ENCODE measurements around the gene PALS1. TPM values are rescaled to one million over a fixed set of nuclear protein-coding genes. Genes with fewer than 3 reads are reported as not detected.
"Not testable (repeated sequence)": the region's sequence is repeated elsewhere in the genome, so short reads cannot be mapped to it uniquely, and the experiment has no call there.

Gene PALS1
- total RNA-seq, 4 donors from 2014 or later, result 9.2 to 20.9 (median 12.9) TPM

- intact Hi-C loops (cut with DNase I; ENCODE audit: low total_unique reads), result no loop called here
- TF ChIP-seq CTCF (IDR thresholded peaks at IDR 0.05) (no peak), POLR2A (IDR thresholded peaks at IDR 0.05) (no peak)
- WGBS, 2 donors, result 63 to 74% methylated on average over 4 of the region's 4 CpGs
- no peak for DNase-seq (ENCODE audit: low spot score in 2 of 2)
- no peak overlapping the region for H3K4me3 ChIP-seq (ENCODE audit: low read depth, poor library complexity, severe bottlenecking)
Observed at GRCh38 chr14:67267576-67268328, 26.5 kb downstream of the PALS1 start.

GRCh38 chr14:67268426-67269150, 27.4 kb downstream of the PALS1 start:
- H3K4me3 ChIP-seq (ENCODE audit: low read depth, poor library complexity, severe bottlenecking), result no peak overlapping the region
- no peak for DNase-seq (ENCODE audit: low spot score in 2 of 2)
- 43 to 46% methylated on average over 11 of the region's 11 CpGs for WGBS, 2 donors
- intact Hi-C loops (cut with DNase I; ENCODE audit: low total_unique reads), result no loop called here
- TF ChIP-seq CTCF (IDR thresholded peaks at IDR 0.05) (no peak), POLR2A (IDR thresholded peaks at IDR 0.05) (no peak)

- no peak for DNase-seq (ENCODE audit: low spot score in 2 of 2)
- no peak for TF ChIP-seq POLR2A (IDR thresholded peaks at IDR 0.05)
- TF ChIP-seq CTCF (IDR thresholded peaks at IDR 0.05), result no peak
- 53 to 57% methylated on average over 4 of the region's 4 CpGs for WGBS, 2 donors
- intact Hi-C loops (cut with DNase I; ENCODE audit: low total_unique reads), result no loop called here
- H3K4me3 ChIP-seq (ENCODE audit: low read depth, poor library complexity, severe bottlenecking), result no peak overlapping the region
Observed at GRCh38 chr14:67269298-67270060, 28.2 kb downstream of the PALS1 start.

GRCh38 chr14:67270145-67270753, 29.0 kb downstream of the PALS1 start:
- DNase-seq (ENCODE audit: low spot score in 2 of 2), result no peak
- 66 to 67% methylated on average over 3 of the region's 3 CpGs for WGBS, 2 donors
- intact Hi-C loops (cut with DNase I; ENCODE audit: low total_unique reads), result no loop called here
- TF ChIP-seq POLR2A (IDR thresholded peaks at IDR 0.05) (no peak), CTCF (IDR thresholded peaks at IDR 0.05) (no peak)
- H3K4me3 ChIP-seq (ENCODE audit: low read depth, poor library complexity, severe bottlenecking), result no peak overlapping the region

- 83 to 94% methylated on average over 3 of the region's 3 CpGs for WGBS, 2 donors
- intact Hi-C loops (cut with DNase I; ENCODE audit: low total_unique reads), result no loop called here
Observed at GRCh38 chr14:67270933-67271332, 29.7 kb downstream of the PALS1 start.

GRCh38 chr14:67273281-67273680, 32.0 kb downstream of the PALS1 start:
- DNase-seq (ENCODE audit: low spot score in 2 of 2); H3K4me3 ChIP-seq (ENCODE audit: low read depth, poor library complexity, severe bottlenecking); intact Hi-C loops (cut with DNase I; ENCODE audit: low total_unique reads): not testable (repeated sequence)
- 94 to 97% methylated on average over 3 of the region's 3 CpGs for WGBS, 2 donors

More at GRCh38 chr14:67270933-67271332, 29.7 kb downstream of the PALS1 start:
- no peak for DNase-seq (ENCODE audit: low spot score in 2 of 2)
- no peak overlapping the region for H3K4me3 ChIP-seq (ENCODE audit: low read depth, poor library complexity, severe bottlenecking)
- TF ChIP-seq POLR2A (IDR thresholded peaks at IDR 0.05) (no peak), CTCF (IDR thresholded peaks at IDR 0.05) (no peak)

Measured in lower leg skin (tissue), 4 donors.